GM18526 (cell line): Measurements from ENCODE around the gene FAM111A.

ENCODE experiments used
- POLR2A ChIP-seq: IDR thresholded peaks from 3 replicates; pipeline ENCODE4 v1.6.1; 2011; ENCODE audit not compliant: insufficient read length; ENCODE audit errors: extremely low read depth

FAM111A gene

DNA sequence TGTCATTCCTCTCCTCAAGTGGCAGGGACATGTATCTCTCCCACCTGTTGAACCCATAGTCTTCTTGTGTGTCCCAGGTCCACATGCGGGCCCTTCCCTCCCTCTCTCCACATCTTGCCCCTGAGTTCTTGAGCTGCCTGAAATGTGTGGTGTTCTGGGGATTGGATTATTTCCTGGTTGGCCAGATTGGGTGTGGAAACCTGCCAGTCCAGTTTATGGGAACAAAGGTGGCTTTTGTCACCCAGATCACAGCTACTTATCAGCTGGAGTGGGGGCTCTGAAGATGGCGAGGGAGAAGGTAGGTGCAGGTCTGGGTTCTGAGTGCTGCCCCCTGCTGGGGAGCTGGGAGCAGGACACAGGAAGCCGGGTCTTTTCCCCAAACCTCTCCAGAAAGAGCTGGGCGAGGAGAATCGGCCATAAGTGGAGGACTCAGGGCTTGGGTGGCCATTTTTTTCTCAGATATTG is 43.5 kb downstream of the FAM111A start:
- TF ChIP-seq POLR2A, result no peak

DNA sequence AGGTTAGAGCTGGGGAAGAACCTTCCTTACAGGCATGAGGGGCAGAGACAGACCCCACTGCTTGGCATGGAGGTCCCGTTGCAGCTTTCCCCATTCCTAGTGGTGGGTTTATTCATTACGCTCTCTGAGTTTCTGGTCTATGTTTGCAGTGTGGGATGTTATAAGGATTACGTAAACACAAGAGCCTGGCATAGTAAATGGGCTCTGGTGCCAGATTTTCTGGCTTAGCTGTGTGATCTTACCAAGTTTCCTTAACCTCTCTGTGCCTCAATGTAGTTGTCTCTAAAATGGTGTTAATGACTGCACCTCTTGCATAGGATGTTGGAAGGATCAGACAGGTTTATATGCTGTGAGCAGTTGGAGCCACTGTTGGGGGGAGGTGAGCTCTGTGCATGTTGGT is 44.4 kb downstream of the FAM111A start:
- TF ChIP-seq POLR2A, result no peak

DNA sequence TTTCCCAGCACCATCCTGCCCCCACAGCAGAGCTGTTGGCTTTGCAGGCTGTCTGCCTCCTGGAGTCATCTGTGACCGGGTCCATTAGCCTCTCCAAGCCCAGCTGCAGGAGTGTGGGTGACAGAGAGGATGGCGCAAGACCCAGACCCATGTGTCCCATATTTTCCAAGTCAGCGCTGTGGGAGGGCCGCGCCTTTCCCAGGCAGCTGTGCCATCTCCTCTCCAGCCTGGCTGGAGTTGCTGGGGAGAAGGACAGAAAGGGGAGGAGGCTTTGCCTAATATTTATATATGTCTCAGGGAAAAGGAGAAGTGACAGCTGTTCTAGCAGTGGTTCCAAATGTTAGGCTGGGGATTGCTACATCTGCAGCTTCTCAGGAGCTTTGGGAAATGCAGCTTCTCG is 44.9 kb downstream of the FAM111A start:
- no peak for TF ChIP-seq POLR2A

DNA sequence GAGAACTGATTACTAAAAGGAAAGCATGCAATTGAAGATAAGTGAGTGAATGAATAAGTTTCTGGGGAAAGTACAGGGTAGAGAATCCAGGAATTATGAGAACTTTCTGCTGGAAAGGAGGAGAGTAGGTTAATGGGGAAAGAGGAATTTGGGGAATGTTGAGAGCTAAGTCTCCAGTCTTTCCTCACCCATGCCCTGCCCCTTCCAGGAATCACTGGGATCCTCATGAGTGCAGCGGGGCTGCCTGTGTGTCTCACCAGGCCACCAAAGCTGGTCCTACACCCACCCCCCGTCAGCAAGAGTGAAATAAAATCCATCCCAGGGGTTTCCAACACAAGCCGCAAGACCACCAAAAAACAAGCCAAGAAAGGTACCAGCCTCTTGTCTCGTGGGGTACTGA is 46.3 kb downstream of the FAM111A start:
- no peak for TF ChIP-seq POLR2A

DNA sequence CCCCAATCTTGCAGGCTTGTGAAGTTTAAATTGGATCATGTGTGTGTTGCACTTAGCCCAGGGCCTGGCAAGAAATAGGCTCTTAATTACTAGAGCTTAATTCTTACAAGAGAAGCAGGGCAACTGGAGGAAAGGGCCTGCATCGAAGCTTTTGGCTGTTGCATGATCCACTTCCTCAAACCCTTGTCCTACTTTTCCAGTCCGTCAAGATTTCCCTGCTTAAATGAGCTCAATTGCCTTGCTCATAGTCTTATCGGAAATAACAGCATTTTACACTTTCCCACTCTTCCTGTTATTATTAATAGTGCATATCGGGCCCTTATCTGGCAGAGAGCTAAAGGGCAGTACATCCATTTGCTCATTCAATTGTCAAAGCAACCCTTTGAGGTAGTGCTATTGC is 47.3 kb downstream of the FAM111A start:
- no peak for TF ChIP-seq POLR2A

DNA sequence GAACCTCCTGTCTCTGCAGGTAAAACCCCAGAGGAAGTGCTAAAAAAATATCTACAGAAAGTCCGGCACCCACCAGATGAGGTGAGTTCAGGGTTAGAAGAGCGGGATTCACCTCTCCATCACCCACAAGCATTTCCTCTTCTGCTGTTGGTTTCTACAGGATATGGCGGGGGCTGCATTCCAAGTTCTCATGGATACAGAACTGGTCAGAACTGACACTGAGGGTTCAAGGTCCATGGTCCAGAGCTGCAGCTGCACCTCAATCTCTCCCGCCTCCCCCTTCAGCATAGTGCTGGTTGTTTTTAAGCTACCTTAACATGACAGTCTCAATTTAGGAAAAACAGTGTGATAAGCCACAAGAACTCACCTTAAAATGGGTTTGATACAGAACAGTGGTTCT is 48.4 kb downstream of the FAM111A start:
- no peak for TF ChIP-seq POLR2A

DNA sequence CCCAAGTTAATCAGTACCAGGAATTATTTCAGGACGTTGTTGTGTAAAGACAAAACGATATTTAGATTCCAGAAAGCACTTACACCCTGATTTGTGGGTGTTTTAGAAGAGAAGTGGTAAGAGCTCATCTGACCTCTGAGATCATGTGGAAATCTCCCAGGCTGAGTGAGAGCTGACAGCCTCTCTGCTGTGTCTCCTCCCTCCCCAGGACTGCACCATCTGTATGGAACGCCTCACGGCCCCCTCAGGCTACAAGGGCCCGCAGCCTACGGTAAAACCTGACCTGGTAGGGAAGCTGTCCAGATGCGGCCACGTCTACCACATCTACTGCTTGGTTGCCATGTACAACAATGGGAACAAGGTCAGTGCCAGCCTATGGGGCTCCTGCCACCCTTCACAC is 49.2 kb downstream of the FAM111A start:
- no peak for TF ChIP-seq POLR2A

DNA sequence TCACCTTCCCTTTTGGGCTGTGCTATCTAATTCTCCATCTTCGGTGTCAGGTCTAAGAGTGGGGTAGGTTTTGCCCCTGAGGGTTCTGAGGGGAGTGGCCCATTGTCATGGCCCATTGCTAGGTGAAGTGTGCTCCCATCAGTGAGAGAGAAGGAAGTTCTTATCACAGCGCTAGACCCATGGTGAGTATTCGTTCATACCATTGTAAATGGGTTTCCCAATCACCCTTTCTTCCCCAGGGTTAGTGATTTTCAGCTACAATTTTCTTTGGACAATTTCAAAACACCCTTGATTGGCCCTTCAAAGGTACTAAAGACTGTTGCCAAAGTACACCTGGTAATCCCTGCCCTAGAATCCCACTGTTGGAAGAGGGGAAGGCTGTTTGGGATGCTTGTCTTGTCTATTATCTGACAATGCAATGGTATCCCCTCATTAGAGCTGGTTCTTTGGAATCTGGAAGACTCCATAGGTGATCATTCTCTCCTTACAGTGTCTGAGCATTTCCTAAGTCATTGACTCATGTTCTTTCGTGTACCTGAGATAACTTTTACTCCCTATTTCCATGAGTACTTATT is 49.9 kb downstream of the FAM111A start:
- TF ChIP-seq POLR2A, result no peak

DNA sequence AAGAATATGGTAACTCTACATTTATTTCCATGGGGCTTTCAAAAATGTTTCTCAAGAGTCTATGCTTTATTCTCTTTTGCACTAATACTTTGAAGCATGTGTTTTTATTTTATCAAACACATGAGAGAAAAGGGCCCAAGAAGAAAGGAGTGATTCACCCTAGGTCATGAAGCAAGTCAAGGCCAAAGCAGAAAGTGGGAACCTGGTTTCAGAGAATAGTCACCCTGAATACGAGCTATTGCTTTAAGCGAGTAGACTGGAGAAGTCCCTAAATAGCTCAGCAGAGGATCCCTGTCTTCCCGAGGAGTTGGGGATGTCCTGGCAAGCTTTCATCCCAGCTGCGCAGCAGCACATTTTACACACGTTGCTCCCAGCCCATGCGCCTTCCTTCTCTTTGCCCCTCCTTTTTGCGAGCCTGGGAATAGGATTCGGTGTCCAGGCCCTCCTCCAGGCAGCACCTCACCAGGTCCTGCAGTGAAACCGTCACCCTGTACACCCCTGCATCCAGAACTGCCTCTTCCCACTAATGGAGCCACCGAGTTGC is 51.0 kb downstream of the FAM111A start:
- no peak for TF ChIP-seq POLR2A

DNA sequence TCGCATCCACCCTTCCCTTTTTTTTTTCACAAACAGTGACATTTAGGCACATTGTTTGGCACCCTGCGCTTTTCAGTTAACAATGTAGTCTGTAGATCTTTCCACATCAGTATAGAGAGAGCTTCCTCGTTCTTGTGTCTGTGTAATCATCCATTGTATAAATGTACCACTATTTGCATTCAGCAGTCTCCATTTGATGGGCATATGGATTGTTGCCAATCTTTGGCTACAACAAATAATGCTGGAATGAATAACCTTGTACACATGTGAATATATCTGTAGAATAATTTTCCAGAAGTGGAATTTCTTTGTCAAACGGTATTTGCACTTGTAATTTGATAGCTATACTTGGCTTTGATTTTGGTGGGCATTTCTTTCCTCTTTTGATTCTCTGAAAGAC is 52.9 kb downstream of the FAM111A start:
- no peak for TF ChIP-seq POLR2A

DNA sequence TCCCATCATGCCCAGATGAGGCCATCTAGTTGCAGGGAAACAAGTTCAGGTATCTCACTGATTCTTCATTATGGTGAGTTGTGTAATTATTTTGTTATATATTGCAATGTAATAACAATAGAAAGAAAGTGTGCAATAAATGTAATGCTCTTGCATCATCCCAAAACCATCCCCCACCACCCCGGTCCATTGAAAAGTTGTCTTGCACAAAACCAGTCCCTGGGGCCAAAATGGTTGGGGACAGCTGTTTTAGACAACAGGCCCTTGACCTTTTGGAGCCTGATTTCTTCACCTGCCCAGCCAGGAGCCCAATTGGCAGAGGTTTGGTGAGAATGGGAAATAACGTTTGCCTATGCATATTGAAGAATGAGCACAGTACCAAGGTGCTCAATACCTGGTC is 54.1 kb downstream of the FAM111A start:
- no peak for TF ChIP-seq POLR2A

DNA sequence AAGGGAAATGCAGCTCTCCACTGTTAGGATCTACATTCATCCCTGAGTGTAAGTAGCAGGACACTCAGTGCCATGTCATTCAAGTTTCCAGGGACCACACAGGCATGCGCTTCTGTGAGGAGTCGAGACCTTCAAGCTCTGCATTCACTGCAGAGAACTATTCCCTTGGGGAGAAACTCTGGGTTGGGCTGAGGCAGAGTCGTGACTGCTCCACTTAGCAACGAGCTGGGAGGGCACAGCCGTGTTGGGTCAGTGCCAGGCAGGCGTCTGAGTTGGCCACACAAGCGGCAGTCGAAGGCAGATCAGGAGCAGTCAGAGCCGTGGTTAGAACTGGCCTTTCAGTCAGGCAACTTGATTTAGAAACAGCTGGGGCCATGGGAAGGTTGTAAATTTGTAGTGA is 55.3 kb downstream of the FAM111A start:
- no peak for TF ChIP-seq POLR2A

DNA sequence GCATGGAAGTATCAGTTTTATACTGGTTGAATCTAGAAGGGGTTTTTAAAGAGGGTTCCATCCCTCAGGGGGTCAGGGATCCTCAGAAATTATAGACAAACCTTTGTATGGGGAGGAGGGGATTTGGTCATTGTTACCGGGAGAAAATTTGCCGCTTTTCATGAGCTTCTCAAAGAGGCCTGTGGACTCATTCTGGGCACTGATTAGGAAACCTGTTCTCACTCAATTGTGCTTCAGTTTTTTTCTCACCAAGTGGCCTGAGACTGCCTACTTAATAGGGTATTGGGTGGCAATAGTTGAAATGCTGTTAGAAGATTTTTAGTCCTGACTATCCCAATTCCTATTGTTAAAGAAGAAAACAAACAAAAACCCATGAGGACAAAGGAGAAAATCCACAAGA is 56.1 kb downstream of the FAM111A start:
- no peak for TF ChIP-seq POLR2A

DNA sequence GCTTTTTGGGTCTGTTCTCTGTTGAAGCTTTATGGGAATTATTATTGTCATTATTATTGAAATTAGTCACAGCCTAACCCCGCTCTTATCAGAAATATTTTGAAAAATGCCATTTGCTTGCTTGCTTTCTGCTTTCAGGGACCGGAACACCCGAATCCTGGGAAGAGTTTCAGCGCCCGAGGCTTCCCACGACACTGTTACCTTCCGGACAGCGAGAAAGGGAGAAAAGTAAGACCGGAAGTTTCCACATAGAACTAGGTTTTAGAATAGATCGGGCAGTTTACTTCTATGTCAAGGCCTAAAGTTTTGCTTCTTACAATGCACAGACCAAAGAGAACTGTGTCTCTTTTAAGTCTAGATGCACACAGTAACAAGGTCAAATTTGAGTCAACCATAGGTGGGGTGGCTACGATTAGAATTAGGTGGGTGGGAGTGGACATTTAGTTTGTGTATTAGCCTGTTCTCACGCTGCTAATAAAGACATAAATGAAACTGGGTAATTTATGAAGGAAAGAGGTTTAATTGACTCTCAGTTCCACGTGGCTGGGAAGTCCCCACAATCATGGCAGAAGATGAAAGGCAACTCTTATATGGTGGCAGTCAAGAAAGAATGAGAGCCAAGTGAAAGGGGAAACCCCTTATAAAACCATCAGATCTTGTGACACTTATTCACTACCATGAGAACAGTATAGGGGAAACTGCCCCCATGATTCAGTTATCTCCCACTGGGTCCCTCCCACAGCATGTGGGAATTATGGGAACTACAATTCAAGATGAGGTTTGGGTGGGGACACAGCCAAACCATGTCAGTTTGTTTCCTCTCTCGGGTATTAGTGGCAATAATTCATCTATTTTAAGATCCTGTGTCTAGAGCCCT is 57.1 kb downstream of the FAM111A start:
- TF ChIP-seq POLR2A, result no peak

DNA sequence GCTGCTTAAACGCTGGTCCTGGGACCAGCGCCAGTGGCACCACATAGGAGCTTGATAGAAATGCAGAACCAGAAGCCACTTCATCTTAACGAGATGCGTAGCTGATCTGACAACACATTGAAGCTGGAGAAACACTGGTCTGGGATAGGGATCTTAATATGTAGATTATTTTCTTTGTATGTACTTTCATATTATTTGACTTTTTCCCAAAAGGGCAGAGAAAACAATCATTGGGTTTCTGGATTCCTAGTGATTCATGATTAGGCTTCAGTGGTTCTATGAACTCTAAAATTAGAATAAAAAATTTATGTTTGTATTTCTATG is 57.7 kb downstream of the FAM111A start:
- TF ChIP-seq POLR2A, result no peak

DNA sequence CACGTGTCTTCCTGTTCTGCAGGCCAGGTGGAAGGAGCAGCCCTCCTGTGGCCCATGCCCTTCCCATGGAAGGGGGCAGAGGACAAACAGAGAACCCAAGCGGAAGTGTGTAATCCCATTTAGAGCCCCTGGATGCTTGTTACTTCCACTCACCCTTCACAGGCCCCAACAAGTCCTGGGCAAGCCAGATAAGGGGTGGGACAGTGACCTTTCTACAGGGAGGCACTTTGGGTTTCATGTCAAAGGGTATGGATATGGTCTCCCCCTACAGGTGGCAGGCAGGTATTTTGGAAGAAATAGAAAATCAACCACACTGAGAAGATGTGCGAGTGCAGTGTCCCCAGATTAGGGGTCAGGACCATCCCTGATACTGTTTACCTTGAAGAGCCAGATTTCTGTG is 58.7 kb downstream of the FAM111A start:
- TF ChIP-seq POLR2A, result no peak
